HG03095 (cell line): Measurements from ENCODE around the gene PHLDA2.

Experiments used
- ATAC-seq: cut with Tn5 transposase; IDR thresholded peaks from one replicate; pipeline ENCODE4 v1.9.1; 2021; ENCODE audit warnings: moderate library complexity; ENCODE audit not compliant: unreplicated experiment

PHLDA2 gene

GRCh38 chr11:2883979-2884815, 45.0 kb downstream of the PHLDA2 start:
- no peak for ATAC-seq

DNA sequence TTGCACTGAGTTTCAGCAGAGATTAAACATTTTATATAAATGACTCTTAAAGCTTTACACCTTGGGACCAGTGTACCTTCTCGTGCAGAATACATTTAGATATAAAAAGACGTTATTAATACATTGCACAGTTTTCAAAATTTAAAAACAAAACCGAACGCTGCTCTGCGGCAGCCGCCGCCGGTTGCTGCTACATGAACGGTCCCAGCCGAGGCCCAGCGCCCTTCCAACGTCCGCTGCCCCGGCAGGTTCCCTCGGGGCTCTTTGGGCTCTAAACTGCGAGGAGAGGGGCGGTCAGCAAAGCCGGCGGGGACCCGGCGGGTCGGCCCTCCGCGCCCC, 45.6 kb downstream of the PHLDA2 start:
- no peak for ATAC-seq

DNA sequence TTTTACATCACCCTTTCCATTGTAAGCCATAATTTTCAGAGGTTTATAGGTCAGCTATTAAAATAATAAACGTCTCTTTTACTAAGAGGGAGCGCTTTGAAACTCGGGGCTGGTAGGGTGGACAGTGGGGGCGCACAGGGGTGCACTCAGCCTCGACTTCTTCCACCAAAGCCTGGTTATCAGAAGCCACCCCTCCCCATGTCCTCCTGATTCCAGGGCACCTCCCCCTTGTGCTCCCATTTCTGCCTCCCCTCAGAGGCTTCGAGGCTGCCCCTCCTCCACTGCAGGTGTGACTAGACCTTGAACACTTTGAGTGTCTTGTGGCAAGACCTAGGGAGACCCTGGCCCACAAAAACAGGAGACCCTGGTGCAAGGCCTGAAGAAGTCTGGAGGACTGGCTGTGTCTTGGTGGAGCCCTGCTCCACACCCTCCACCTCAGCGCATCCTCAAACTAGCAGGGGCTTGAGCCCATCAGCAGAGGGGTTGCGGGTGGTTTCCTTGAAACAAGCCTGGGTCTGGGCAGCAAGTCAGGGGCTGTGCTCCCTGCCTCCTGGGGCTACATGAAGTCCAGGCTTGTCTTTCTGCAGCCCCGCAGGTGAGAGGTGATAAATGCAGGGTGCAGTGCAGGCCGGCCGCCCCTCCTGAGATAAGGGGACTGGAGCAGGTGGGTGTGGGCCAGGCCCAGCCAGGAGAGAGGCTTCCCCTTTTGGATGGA, 46.7 kb downstream of the PHLDA2 start:
- ATAC-seq: no peak

DNA sequence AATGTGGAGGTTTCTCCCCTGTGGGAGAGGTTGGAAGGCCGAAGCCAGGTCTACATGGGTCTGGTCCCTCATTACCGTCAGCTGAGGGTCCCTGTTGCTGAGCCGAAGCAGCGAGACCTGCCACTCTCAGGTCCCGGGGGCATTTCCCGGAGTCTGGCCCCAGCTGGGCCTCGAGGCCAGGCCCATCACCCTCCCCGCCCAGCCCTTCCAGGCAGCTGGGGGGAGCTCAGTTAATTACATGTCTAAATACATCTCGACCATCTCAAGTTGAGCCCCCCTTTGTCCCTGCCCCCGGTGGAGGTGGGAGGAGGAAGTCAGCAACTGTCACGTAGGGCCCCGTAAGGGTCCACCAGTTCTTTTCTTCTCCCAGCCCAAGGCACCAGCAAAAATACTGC, 47.2 kb downstream of the PHLDA2 start:
- ATAC-seq: no peak

DNA sequence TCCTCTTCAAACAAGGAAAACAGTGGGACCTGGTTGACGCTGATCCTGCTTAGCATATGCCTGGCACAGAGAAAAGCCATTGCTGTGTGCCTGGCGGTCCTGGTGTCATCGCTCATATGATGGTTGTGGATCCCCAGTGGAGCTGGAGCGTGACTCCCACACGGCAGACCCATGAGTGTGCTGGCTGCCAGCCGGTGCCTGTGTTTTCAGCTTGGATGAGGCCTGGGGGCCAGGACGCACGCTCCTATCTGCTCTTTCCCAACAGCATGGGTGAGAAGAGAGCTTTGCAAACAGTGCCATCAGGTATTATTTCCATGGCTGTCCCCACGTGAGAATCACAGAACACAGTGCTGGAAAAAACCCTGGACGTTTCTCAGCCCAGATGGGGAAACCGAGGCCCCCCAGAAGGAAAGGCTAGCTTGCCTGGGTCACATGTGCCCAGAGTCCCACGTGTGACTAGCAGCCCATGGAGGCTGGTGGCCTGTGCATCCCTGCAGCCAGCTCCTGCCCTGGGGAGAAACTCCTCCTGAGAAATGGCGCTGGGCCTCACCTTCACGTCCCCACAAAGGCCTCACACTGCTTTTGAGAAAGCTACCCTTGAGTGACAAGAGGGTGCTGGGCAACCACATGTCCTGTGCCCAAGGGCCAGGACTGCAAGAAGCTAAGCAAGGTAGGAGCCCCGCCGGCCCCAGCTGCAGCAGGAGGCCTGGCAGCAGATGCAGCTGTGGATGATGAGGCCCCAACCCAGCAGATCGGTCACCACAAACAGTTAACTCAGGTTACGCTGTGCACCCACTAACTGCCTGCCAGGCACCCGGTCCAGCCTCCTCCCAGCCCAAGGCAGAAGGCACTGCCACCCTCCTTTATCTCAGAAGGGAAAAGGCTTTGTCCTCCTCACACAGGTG, 47.9 kb downstream of the PHLDA2 start:
- no peak for ATAC-seq

GRCh38 chr11:2880646-2881045, 48.6 kb downstream of the PHLDA2 start:
- no peak for ATAC-seq

DNA sequence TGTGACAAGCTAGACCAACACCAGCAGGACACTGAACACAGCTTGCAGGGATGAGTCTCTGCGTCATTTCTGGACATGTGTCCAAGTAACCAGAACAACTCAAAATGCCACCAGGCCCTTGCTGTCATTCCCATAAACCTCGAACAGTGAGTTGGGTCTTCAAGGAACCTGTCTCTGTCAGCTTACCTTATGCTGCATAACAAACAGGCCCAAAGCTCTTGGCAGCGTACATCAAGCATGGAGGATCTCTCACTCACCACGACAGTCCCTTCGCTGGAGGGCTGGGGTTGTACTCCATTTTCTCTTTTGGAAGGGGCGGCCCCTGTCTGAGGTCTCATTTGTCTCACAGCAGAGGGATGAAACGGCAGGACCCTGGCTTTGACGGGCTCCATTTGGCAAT, 50.4 kb downstream of the PHLDA2 start:
- ATAC-seq: no peak
